Epithelial cell of proximal tubule (primary cell): ENCODE measurements around the gene PTPN7. TPM values are rescaled to one million over a fixed set of nuclear protein-coding genes. Genes with fewer than 3 reads are reported as not detected.

Experiments used
- DNase-seq: peaks from one replicate; pipeline ENCODE4 v3.0.0-alpha.2; 2011; ENCODE audit warnings: low read depth
- H3K4me3 ChIP-seq: 2 replicates; pipeline ENCODE4 v1.5.1; 2011; ENCODE audit warnings: low read depth, mild to moderate bottlenecking, low read length
- CTCF ChIP-seq: conservative IDR thresholded peaks from 2 replicates; pipeline ENCODE4 v1.5.1; 2012; ENCODE audit warnings: low read depth, mild to moderate bottlenecking, low read length
- total RNA-seq: library from RNA; depleted of rRNA; stranded (reverse); fragments of >200 nt; gene quantifications from 2 replicates; pipeline ENCODE4 v1.2.3, GENCODE V29; 2015

Gene PTPN7
- total RNA-seq, 1 donor from 2014 or later = 0.06 TPM

- H3K4me3 ChIP-seq = no peak overlapping the region
- DNase-seq = no peak
- TF ChIP-seq CTCF = no peak
Observed at GRCh38 chr1:202165267-202165941, 5.0 kb upstream of the PTPN7 start.

GRCh38 chr1:202164271-202165037, 4.1 kb upstream of the PTPN7 start:
- H3K4me3 ChIP-seq = no peak overlapping the region
- no peak for DNase-seq
- TF ChIP-seq CTCF = no peak

DNA sequence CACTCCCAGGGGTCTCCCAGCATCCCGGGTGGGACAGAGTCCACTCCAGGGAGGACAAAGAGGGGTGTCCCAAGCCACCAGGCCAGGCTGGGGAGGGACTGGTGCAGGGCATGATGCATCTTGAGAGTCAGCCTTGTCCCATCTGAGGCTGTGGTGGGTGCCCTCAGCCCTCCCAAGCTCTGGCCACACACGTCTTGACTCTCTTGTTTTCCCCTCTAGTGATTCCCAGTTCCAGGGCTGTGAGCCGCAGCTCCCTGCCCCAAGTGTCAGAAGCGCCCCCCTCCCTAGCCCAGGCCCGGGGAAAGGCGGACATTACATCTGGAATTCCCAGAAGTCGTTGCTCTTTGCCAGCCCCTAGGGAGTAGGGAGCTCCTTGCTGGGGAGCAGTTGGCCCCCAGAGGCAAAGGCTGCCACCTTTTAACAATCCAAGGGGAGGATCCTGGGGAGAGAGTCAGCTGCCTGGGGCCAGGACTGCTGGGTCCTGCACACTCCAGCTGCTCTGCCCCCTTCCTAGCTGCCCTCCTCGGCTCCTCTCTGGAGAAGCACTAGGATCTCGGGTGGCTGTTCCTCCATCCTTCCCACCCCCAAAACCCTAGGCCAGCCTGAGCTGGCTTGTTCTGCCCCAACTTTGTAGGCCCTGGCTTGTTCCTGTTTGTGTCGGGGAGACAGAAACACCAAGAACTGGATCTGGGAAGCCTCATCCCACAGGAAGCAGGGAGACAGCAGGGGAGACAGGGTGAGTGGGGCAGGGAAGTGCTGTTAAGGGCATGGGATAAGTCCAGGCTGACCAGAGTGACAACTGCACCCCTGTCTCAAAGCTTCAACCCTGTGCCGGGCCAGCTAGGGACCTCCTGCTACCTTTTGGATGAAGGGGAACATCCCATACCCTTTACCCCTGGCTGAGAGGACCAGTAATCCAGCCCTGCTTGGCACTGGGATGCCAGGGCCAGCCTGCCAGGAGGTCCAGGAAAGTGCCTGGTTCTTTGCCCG, 3.2 kb upstream of the PTPN7 start:
- no peak for TF ChIP-seq CTCF
- no peak overlapping the region for H3K4me3 ChIP-seq
- DNase-seq = no peak

DNA sequence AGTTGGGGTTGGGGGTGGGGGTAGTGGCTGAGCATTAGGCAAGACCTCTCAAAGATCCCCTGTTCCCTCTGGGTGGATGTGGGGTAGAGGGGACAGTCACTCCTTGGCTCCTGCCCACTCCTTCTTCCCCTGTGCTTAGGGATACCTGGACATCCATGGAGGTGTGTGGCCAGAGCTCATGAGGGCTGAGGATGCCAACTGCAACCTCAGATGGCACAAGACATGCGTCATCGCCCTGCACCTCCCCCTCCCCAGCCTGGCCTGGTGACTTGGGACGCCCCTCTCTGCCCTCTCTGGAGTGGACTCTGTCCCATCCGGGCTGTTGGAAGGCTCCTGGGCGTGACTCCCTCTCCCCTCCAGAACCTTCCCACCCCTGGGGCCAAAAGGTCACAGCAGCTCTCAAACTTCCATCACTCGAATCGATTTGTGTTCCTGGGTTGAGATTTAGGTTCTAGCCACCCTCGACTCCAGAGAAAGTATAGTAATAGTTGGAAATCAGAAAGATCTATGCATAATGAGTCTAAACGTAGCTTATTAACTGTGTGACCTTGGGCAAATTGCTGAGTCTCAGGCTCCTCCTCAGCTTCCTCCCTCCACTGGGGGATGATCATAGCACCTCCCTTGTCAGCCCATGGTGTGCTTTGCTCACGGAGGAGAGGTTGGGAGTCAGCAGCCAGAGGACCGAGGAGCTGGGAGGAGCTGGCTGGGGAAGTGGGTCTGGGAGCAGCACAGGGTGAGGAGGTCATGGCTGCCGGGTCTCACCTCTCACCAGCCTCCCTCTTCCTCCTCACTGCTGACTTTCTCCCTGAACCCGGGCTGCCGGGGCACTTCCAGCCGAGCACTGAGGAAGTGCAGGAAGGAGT, 2.2 kb upstream of the PTPN7 start:
- TF ChIP-seq CTCF = no peak
- no peak overlapping the region for H3K4me3 ChIP-seq
- DNase-seq = no peak

DNA sequence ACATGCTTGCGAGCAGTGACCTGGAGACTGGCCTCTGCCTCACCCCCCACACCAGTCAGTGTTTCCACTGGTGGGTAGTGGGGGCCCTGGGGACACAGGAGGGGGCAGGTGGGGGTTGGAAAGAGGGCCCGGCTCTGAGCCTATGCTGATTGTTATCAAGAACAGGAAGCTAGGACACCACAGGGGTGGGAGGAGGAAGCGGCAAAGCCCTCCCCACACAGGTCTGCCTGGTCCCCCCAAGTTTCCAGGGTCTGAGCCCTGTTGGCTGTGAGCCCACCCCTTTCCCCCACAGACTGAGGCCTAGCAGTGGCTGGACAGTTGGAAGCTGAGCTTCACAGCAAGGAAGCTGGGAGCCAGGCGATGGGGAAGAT, 1.6 kb upstream of the PTPN7 start:
- no peak overlapping the region for H3K4me3 ChIP-seq
- no peak for DNase-seq
- no peak for TF ChIP-seq CTCF
